H1 (cell line): ENCODE data around the gene UBL5. TPM values are rescaled to one million over a fixed set of nuclear protein-coding genes. Genes with fewer than 3 reads are reported as not detected.

Experiments used
- CTCF ChIA-PET: fragments of 300-600 bp; sonication (Branson Sonifier 250); formaldehyde crosslinking; loops from one replicate; lab custom pipeline; 2021; ENCODE audit not compliant: partially characterized antibody; lab: Charles Lee
- POLR2A ChIA-PET: fragments of 300-600 bp; sonication (Branson Sonifier 250); formaldehyde crosslinking; loops from one replicate; lab custom pipeline; 2021; ENCODE audit warnings: inconsistent platforms; ENCODE audit not compliant: partially characterized antibody; lab: Charles Lee
- DNase-seq, 2 experiments: peaks; one replicate each; pipeline versions ENCODE4 v3.0.0 to v3.0.0-alpha.2; 2010 to 2022; ENCODE audit warnings: low spot score in 2 of 2, low read depth in 1 of 2, mixed read lengths in 1 of 2
- FAIRE-seq: peaks from 2 replicates; lab custom pipeline; 2011; peaks lifted over from hg19 to GRCh38; lab: Jason Lieb, UNC
- H2AFZ ChIP-seq: 2 replicates; pipeline ENCODE4 v1.8.1; 2012; ENCODE audit warnings: low read length, inconsistent platforms
- H2AK5ac ChIP-seq: 2 replicates; pipeline ENCODE4 v1.6.1; 2013; ENCODE audit warnings: low read depth, low read length
- H2BK120ac ChIP-seq: replicated peaks from 2 replicates; pipeline ENCODE3; 2013; ENCODE audit warnings: low read depth, low read length, inconsistent platforms
- H2BK12ac ChIP-seq: 2 replicates; pipeline ENCODE4 v1.6.1; 2013; ENCODE audit warnings: low read depth, low read length
- H2BK15ac ChIP-seq: 2 replicates; pipeline ENCODE4 v1.6.1; 2013; ENCODE audit warnings: low read length
- H2BK20ac ChIP-seq: 2 replicates; pipeline ENCODE4 v1.6.1; 2013; ENCODE audit warnings: low read length
- H2BK5ac ChIP-seq: 2 replicates; pipeline ENCODE4 v1.6.1; 2013; ENCODE audit warnings: low read depth, low read length
- H3K14ac ChIP-seq: 2 replicates; pipeline ENCODE4 v1.6.1; 2013; ENCODE audit warnings: inconsistent platforms; ENCODE audit not compliant: insufficient read length
- H3K18ac ChIP-seq: 2 replicates; pipeline ENCODE4 v1.6.1; 2013; ENCODE audit warnings: low read length; ENCODE audit errors: extremely low read depth
- H3K23ac ChIP-seq: 2 replicates; pipeline ENCODE4 v1.6.1; 2013; ENCODE audit warnings: inconsistent platforms; ENCODE audit not compliant: insufficient read length
- H3K23me2 ChIP-seq: 2 replicates; pipeline ENCODE4 v1.6.1; 2013; ENCODE audit warnings: low read depth, low read length
- H3K27ac ChIP-seq: 2 replicates; pipeline ENCODE4 v1.6.1; 2011; ENCODE audit warnings: low read depth, low read length, inconsistent platforms
- H3K27me3 ChIP-seq, 4 experiments: replicated peaks in 1 of 4; 1 replicate in 1 of 4; 2 replicates in 3 of 4; pipeline versions ENCODE4 v1.6.1 to v1.8.1; 2011 to 2013; ENCODE audit warnings: low read length in 3 of 4, mild to moderate bottlenecking in 3 of 4, inconsistent platforms in 2 of 4, mixed read lengths in 2 of 4, moderate library complexity in 1 of 4; ENCODE audit not compliant: control insufficient read depth in 3 of 4, insufficient read depth in 3 of 4; ENCODE audit errors: extremely low read depth in 1 of 4
- H3K36me3 ChIP-seq, 4 experiments: 2 replicates each; pipeline versions ENCODE4 v1.6.1 to v1.8.1; 2011 to 2013; ENCODE audit warnings: mild to moderate bottlenecking in 4 of 4, low read length in 3 of 4, moderate library complexity in 2 of 4, control low read depth in 1 of 4, inconsistent platforms in 1 of 4; ENCODE audit not compliant: insufficient read depth in 4 of 4, control insufficient read depth in 2 of 4
- H3K4ac ChIP-seq: replicated peaks from 2 replicates; pipeline ENCODE3; 2013; ENCODE audit warnings: low read length, low read depth, mixed read lengths, inconsistent platforms; ENCODE audit not compliant: insufficient read length
- H3K4me1 ChIP-seq, 4 experiments: replicated peaks in 1 of 4; 1 replicate in 1 of 4; 2 replicates in 3 of 4; pipeline versions ENCODE4 v1.6.1 to v1.8.1; 2011 to 2013; ENCODE audit warnings: low read length in 3 of 4, inconsistent platforms in 2 of 4, mixed read lengths in 1 of 4; ENCODE audit not compliant: insufficient read depth in 4 of 4, control insufficient read depth in 3 of 4
- H3K4me2 ChIP-seq, 2 experiments: 2 replicates each; pipeline versions ENCODE4 v1.6.1 to v1.8.1; 2011 to 2013; ENCODE audit warnings: low read depth in 2 of 2, low read length in 2 of 2, control low read depth in 1 of 2, inconsistent platforms in 1 of 2, mild to moderate bottlenecking in 1 of 2; ENCODE audit not compliant: insufficient read depth in 1 of 2
- H3K4me3 ChIP-seq, 4 experiments: fragments of 200-600, 300-600 bp in 1 of 4; sonication (generic), shearing (Covaris generic), sonication (Bioruptor Twin) in 1 of 4; 2 replicates each; pipeline versions ENCODE4 v1.5.1 to v1.8.1; 2011 to 2016; ENCODE audit warnings: low read length in 4 of 4, low read depth in 3 of 4, control low read depth in 2 of 4, inconsistent platforms in 2 of 4, mild to moderate bottlenecking in 2 of 4, mixed read lengths in 1 of 4, moderate library complexity in 1 of 4; ENCODE audit not compliant: insufficient read depth in 2 of 4; ENCODE audit errors: extremely low read depth in 1 of 4
- H3K56ac ChIP-seq: replicated peaks from 2 replicates; pipeline ENCODE3; 2013; ENCODE audit warnings: low read depth, mild to moderate bottlenecking, mixed read lengths, low read length, inconsistent platforms; ENCODE audit not compliant: insufficient read length
- H3K79me1 ChIP-seq: 2 replicates; pipeline ENCODE4 v1.6.1; 2013; ENCODE audit warnings: low read depth, low read length, control low read depth
- H3K79me2 ChIP-seq, 2 experiments: 2 replicates each; pipeline versions ENCODE4 v1.6.1 to v1.8.1; 2012 to 2013; ENCODE audit warnings: low read length in 2 of 2, mild to moderate bottlenecking in 2 of 2, inconsistent platforms in 1 of 2; ENCODE audit not compliant: insufficient read depth in 2 of 2, control insufficient read depth in 1 of 2
- H3K9ac ChIP-seq, 4 experiments: replicated peaks in 1 of 4; 1 replicate in 1 of 4; 2 replicates in 3 of 4; pipeline versions ENCODE4 v1.6.1 to v1.8.1; 2011 to 2013; ENCODE audit warnings: low read depth in 3 of 4, low read length in 3 of 4, control low read depth in 2 of 4, mild to moderate bottlenecking in 2 of 4, moderate library complexity in 2 of 4, inconsistent platforms in 1 of 4; ENCODE audit errors: extremely low read depth in 1 of 4
- H3K9me3 ChIP-seq, 2 experiments: 2 replicates each; pipeline versions ENCODE4 v1.6.1 to v1.8.1; 2012 to 2013; ENCODE audit warnings: mild to moderate bottlenecking in 2 of 2, moderate library complexity in 2 of 2, control low read depth in 1 of 2, inconsistent platforms in 1 of 2, low read depth in 1 of 2, low read length in 1 of 2, mixed read lengths in 1 of 2; ENCODE audit not compliant: insufficient read depth in 2 of 2
- H4K20me1 ChIP-seq, 2 experiments: replicated peaks in 1 of 2; 2 replicates each; pipeline versions ENCODE3 to v1.8.1; 2011 to 2013; ENCODE audit warnings: inconsistent platforms in 2 of 2, low read length in 2 of 2, mild to moderate bottlenecking in 1 of 2; ENCODE audit not compliant: insufficient read depth in 2 of 2, control insufficient read depth in 1 of 2
- H4K5ac ChIP-seq: 2 replicates; pipeline ENCODE4 v1.6.1; 2013; ENCODE audit warnings: low read length, low read depth, mixed read lengths, inconsistent platforms; ENCODE audit not compliant: insufficient read length
- H4K8ac ChIP-seq: 2 replicates; pipeline ENCODE4 v1.8.0; 2013; ENCODE audit warnings: mild to moderate bottlenecking, moderate library complexity, low read length, inconsistent platforms; ENCODE audit not compliant: insufficient read depth; ENCODE audit errors: extremely low read depth
- H4K91ac ChIP-seq: replicated peaks from 2 replicates; pipeline ENCODE3; 2013; ENCODE audit warnings: low read length, mixed read lengths, inconsistent platforms; ENCODE audit not compliant: insufficient read length
- BACH1 ChIP-seq: IDR thresholded peaks from 2 replicates; pipeline ENCODE4 v1.6.1; 2012; ENCODE audit warnings: low read length, improper control_type of control experiment
- CEBPB ChIP-seq: IDR thresholded peaks from 2 replicates; pipeline ENCODE4 v1.6.1; 2012; ENCODE audit warnings: low read depth, low read length
- JUND ChIP-seq: IDR thresholded peaks from 2 replicates; pipeline ENCODE4 v1.6.1; 2011; ENCODE audit warnings: mild to moderate bottlenecking, improper control_type of control experiment, low read length
- KDM1A ChIP-seq: fragments of 200-600, 300-600 bp; sonication (generic); IDR thresholded peaks from 2 replicates; pipeline ENCODE4 v1.7.1; 2016; ENCODE audit warnings: mild to moderate bottlenecking, low read length, borderline replicate concordance
- NANOG ChIP-seq: IDR thresholded peaks from 2 replicates; pipeline ENCODE4 v1.6.1; 2011; ENCODE audit warnings: low read length, low read depth, mild to moderate bottlenecking, inconsistent platforms; ENCODE audit not compliant: insufficient read depth, poor library complexity, severe bottlenecking
- NRF1 ChIP-seq: IDR thresholded peaks from 2 replicates; pipeline ENCODE4 v1.6.1; 2011; ENCODE audit warnings: mild to moderate bottlenecking, low read depth, low read length, improper control_type of control experiment
- PHF8 ChIP-seq: fragments of 200-600 bp; sonication (generic); conservative IDR thresholded peaks from 2 replicates; pipeline ENCODE4 v1.7.1; 2012; ENCODE audit warnings: low read depth, mild to moderate bottlenecking, inconsistent platforms, low read length, moderate library complexity
- RBBP5 ChIP-seq: IDR thresholded peaks from 2 replicates; pipeline ENCODE4 v1.7.1; 2012; ENCODE audit warnings: low read depth, mild to moderate bottlenecking, inconsistent platforms, low read length, moderate library complexity, borderline replicate concordance
- RNF2 ChIP-seq: fragments of 200-900, 300-1000 bp; sonication (generic); IDR thresholded peaks from 2 replicates; pipeline ENCODE4 v1.7.1; 2016; ENCODE audit warnings: borderline replicate concordance, low read depth, mild to moderate bottlenecking, antibody characterized with exemption, low read length; ENCODE audit not compliant: poor library complexity, severe bottlenecking; ENCODE audit errors: missing control alignments
- SRF ChIP-seq: IDR thresholded peaks from 2 replicates; pipeline ENCODE4 v1.6.1; 2011; ENCODE audit warnings: mild to moderate bottlenecking, low read depth, low read length, moderate library complexity
- WGBS, 2 experiments: shearing (Covaris generic) in 1 of 2; methylation state at CpG; one replicate each; pipeline versions ENCODE4 v1.1.6 to v1.1.7; 2013 to 2015; ENCODE audit warnings: low lambda C conversion rate in 2 of 2, mixed read lengths in 2 of 2, inconsistent platforms in 1 of 2, low coverage in 1 of 2, missing lambda C conversion rate in 1 of 2; ENCODE audit not compliant: insufficient replicate concordance in 2 of 2, insufficient coverage in 1 of 2, insufficient read length in 1 of 2; ENCODE audit errors: extremely low coverage in 1 of 2, missing lambda C conversion rate in 1 of 2; 5-methylcytosine and 5-hydroxymethylcytosine counted together
- polyA plus RNA-seq, 7 experiments: library from polyadenylated mRNA; depleted of rRNA in 3 of 7; stranded (reverse) in 5 of 7; unstranded in 2 of 7; fragments of >200 nt in 5 of 7; fragments of 200-250 nt in 2 of 7; gene quantifications; 1 replicate in 5 of 7; 2 replicates in 1 of 7; 4 replicates in 1 of 7; pipeline versions ENCODE4 v1.2.1 to v1.2.3, GENCODE V29; 2011 to 2013; ENCODE audit warnings: missing spikeins in 2 of 7, mixed read lengths in 2 of 7
- total RNA-seq: library from RNA; stranded (reverse); fragmentation: NEBNext Ultra II Directional; extraction: Animal tissue kit (Norgen Biotek cat#: 25700); gene quantifications from 2 replicates; pipeline ENCODE4 v1.2.1, GENCODE V29; 2021
- TF ChIP-seq, protein P1 (sequence below): IDR thresholded peaks from 2 replicates; pipeline ENCODE4 v1.6.1; 2011; ENCODE audit warnings: low read length, improper control_type of control experiment

The UBL5 gene
- total and polyA plus RNA-seq, 2 of the 8 experiments (the other 6 are each of a cell fraction or from before 2014, with no cell fraction given): 416 to 1,209 TPM

DNA sequence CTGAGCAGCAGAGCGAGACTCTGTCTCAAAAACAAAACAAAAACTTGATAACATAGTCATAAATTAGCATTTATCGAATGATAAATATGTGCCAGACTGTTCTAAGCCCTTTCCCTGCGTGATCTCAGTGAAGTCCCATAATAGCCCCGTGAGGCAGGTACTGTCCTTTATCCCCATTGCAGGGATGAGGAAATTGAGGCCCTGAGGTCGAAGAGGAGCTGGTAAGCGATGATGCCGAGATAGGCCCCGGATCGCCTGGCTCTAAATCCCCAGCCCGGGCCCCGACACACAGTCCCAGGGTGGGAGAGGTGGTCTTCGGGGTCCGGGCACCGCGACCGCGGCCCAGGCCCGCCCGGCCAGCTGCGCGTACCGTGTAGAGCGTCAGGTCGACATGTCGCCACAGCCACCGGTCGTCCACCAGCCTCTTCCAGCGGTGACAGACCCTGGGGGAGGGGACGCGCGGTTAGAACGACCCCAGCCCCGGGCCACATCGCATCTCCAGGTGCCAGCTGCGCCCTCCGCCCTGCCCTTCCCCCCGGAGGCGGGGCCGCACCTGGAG is 9.5 kb upstream of the UBL5 start:
- no peak for FAIRE-seq
- CTCF ChIA-PET: no interaction called here
- no peak overlapping the region for H2AFZ ChIP-seq
- TF ChIP-seq KDM1A: peak; percentile 23; the same call in 1 of the 2 replicates
- no peak for TF ChIP-seq BACH1
- TF ChIP-seq RBBP5: peak; percentile 87; the same call in 1 of the 2 replicates
- no peak for TF ChIP-seq CEBPB
- TF ChIP-seq RNF2: no peak
- no peak for TF ChIP-seq NRF1
- no peak for TF ChIP-seq PHF8
- no peak for TF ChIP-seq SRF
- no peak for TF ChIP-seq NANOG
- TF ChIP-seq JUND: no peak
- TF ChIP-seq, protein P1, sequence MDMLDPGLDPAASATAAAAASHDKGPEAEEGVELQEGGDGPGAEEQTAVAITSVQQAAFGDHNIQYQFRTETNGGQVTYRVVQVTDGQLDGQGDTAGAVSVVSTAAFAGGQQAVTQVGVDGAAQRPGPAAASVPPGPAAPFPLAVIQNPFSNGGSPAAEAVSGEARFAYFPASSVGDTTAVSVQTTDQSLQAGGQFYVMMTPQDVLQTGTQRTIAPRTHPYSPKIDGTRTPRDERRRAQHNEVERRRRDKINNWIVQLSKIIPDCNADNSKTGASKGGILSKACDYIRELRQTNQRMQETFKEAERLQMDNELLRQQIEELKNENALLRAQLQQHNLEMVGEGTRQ: no peak

More for the DNA sequence above, 9.5 kb upstream of the UBL5 start:
- Histone ChIP-seq H4K20me1 (no peaks in the 10 kb centered on the region), H3K27ac (peak overlapping the region; percentile 91), H2BK20ac (no peak overlapping the region), H2AK5ac (no peak overlapping the region), H3K56ac (peak overlapping the region; percentile 99), H3K36me3 (peaks cover 0 to 3% (median 0%) of the 10 kb centered on the region in 4 experiments; a peak in 2 of 8 replicates), H3K9me3 (0 out of 4 replicates have a peak, but pooled peaks cover 2 to 5% of the 10 kb centered on the region in 2 experiments), H4K5ac (no peak overlapping the region), H3K79me1 (peaks cover 3% of the 10 kb centered on the region; the same call in 1 of the 2 replicates), H3K4ac (no peak overlapping the region), H3K14ac (no peak overlapping the region), H3K23me2 (peaks cover 4% of the 10 kb centered on the region), H3K4me2 (peak overlapping the region; percentile 81 to 86), H3K27me3 (no peaks in the 10 kb centered on the region), H2BK15ac (no peak overlapping the region), H2BK120ac (no peak overlapping the region), H2BK12ac (no peak overlapping the region), H3K23ac (no peak overlapping the region), H3K4me3 (peak overlapping the region; percentile 73 to 91 (median 83)), H4K91ac (no peak overlapping the region), H3K9ac (peak overlapping the region; percentile 76 to 91 (median 87)), H4K8ac (no peak overlapping the region), H3K4me1 (peaks cover 2 to 5% (median 3%) of the 10 kb centered on the region in 4 experiments; a peak in 6 of 7 replicates), H3K18ac (no peak overlapping the region), H3K79me2 (peaks cover 0 to 37% of the 10 kb centered on the region in 2 experiments; a peak in 2 of 4 replicates), H2BK5ac (peak overlapping the region; percentile 71)
- DNase-seq: no peak
- POLR2A ChIA-PET: interaction anchor here (0.7 to 2.1 kb wide), 10 partner anchors 9 to 689 kb away, joined by 3 to 11 read pairs (median 6); partner anchors contain the start of gene UBL5
- whole genome bisulfite sequencing, 2 experiments: 7% methylated on average over 34 of the region's 39 CpGs; no CpG with 5 or more reads in 1 of the 2 experiments
